TTC549 (cell line): ENCODE measurements around the gene KRTAP10-5.
"Not testable (repeated sequence)": the region's sequence is repeated elsewhere in the genome, so short reads cannot be mapped to it uniquely, and the experiment has no call there.

Source experiments
- FAIRE-seq: peaks from 2 replicates; lab custom pipeline; 2012; peaks lifted over from hg19 to GRCh38; lab: Jason Lieb, UNC

Gene KRTAP10-5

DNA sequence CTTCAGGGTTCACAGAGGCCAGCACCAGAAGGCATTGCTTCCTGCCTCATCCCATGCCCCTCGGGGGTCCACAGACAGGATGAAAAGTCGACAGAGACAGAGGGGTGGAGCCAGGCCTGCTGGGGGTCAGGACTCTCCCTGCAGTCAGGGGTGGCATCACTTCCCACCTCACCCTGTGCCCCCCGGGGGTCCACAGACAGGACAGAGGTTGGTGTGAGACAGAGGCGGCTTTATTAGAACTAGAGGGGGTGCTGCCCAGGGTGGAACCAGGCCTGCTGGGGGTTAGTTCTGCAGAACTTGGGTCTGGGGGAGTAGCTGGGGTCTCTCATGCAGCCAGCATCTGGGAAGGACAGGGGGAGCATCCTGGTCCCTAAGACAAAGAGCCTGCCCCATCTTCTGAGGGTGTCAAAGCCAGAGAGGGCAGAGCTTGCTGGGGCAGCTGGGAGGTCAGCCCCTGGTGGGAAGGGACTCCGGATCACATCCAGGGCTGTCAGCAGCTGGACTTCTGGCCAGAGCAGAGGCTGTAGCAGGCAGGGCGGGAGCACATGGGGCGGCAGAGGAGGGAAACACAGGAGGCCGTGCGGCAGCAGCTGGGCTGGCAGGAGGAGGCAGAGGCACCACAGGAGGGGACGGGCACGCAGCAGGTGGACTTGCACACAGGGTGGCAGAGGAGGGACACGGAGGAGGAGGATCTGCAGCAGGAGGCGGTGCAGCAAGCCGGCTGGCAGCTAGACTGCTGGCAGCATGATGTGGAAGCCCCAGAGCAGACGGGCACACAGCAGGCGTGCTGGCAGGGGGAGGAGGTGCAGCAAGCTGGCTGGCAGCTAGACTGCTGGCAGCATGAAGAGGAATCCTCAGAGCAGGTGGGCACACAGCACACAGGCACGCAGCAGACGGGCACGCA lies 10.7 kb upstream of the KRTAP10-5 start:
- FAIRE-seq: not testable (repeated sequence)

DNA sequence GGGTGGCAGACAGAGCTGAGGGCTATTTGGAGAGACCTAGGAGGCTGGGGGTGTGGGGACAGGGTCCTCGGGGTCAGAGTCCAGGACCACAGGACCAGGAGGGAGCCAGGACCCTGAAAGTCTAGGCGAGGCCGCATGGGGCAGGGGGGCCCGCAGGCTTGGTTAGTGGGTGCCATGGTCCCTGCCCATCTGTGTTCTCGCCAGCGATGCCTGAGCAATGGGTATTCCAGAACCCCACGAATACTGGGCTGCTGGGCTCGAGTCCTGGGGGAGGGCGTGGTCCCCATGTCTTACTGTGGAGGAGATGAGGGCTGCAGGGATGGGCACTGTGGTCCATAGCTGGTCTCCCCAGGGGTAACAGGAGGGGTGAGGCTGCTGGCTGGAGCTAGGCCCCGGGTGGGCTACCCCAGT lies 9.9 kb upstream of the KRTAP10-5 start:
- no peak for FAIRE-seq

DNA sequence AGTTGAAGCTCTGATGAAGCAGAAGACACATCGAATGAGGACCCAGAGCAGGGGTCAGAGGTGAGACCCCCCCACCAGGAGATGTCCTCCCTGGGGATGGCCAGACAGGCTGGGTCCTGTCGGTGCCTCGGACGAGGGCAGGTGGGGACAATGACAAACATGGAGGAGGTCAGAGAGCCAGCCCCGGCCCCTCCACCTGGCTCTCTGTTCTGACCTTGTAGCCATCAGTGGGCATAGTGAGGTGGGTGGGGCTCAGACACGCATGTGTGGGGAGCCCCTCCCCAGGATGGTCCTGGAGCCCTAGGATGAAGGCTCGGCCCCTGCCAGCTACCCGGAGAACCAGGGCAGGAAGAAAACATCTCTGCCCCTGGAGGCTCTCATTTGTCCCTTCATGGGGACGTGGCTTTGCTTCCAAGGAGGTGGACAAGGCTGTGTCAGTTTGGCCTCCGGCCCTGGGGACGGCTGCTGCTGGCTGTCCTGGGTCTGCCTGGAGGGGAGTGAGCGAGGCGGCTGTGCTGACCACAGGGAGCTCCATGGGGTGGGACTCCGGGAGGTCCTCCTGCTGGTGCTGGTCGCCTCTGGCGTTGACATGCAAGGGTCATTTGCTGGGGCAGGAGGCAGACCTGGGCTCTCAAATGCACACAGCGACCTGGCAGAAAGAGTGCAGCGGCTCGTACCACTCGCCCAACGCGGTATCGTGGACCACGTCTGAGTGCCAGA lies 9.3 kb upstream of the KRTAP10-5 start:
- FAIRE-seq: no peak

DNA sequence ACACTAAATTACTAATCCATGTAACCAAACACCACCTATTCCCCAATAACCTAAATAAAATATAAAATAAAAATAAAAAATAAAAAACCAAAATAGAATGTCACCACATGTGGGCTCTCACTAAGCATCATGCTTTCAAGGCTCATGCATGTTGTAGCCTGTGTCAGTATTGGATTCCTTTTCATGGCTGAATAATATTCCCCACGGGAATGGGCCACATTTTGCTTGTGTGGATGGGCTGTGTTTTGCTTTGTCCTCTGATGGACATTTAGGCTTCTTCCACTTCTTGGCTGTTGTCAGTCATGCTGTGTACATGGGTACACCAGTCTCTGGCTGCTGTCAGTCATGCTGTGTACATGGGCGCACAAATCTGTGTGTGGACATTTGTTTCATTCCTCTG lies 8.7 kb upstream of the KRTAP10-5 start:
- FAIRE-seq: no peak

DNA sequence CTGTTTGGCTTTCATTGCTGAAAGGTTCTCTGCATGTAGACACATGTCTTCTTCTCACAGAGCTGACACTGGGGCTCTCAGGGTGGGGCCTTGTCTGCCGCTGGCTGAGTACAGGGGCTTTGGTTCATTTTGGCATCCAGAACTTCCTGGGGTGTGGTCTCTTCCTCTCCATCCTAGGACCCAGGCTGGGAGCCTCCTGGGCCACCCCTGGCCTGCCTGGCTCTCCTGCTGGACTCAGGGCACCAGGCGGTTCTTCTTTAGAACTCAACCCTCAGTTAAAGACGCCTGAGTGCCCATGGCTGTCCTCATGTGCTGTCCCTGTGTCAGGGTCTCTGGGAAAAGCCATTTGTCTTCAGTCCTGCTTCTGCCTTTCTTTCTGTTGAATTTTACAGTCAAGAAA lies 5.5 kb upstream of the KRTAP10-5 start:
- FAIRE-seq: no peak

DNA sequence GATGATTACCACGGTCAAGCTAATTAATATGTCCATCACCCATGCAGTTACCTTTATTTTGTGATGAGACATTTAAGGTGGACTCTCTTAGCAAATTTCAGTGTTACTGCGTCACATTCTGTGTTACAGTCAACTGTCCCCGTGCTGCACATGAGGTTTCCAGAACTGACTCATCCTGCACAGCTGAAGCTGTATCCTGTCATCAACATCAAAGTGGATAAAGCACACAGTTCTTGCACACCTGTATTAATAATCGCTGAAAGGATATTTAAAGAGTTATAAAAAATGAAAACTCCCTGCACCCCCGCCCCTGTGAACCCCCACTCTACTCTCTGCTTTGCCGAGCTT lies 3.4 kb upstream of the KRTAP10-5 start:
- no peak for FAIRE-seq

DNA sequence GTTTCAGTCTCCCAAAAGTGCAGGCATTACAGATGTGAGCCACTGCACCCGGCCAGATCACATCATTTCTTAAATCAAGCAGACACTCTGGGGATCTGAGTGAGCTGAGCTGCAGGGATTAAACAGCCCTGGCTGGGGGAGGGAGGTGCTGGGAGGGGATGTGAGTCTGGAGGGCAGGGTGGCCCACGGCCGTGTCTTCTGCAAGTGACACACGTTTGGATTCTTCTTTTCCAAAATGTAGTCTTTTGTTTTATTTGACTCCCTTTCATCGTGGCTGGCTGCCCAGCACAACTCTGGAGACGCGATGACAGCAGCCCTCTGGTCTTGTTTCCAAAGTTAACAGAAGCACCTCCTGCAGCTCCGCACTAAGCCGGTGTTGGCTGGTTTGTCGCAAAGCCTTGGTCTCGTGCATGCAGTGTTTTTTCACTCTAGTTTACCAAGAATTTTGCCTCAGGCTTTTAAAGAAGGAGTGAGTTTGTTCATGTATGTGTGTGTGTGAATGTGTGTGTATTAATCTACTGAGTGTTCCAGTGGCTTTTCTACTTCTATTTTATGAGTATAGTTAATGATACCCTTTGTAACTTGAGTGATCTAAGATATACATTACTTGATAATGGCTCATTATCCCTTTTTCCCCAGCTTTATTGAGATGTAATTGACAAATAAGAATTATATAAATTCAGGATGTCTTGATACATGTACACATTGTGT lies 2.8 kb upstream of the KRTAP10-5 start:
- FAIRE-seq: no peak

DNA sequence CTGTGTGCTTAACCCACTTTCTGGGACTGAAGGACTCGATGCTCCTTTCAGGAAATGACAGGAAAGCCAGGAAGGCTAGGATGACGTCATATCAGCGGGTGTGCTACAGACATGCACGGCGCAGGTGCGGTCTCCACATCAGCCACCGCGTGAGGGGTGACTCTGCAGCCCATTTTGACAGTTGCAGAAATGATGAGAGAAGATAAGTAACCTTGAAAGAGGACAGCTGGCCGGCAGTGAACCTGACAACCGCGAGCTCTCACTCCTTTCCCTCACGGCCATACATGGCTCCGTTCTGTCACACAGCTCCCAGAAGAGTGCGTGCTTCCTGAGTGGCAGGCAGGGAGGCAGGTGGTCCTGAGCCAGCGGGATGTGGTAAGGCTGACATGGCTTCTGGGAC lies 1.7 kb upstream of the KRTAP10-5 start:
- FAIRE-seq: no peak

DNA sequence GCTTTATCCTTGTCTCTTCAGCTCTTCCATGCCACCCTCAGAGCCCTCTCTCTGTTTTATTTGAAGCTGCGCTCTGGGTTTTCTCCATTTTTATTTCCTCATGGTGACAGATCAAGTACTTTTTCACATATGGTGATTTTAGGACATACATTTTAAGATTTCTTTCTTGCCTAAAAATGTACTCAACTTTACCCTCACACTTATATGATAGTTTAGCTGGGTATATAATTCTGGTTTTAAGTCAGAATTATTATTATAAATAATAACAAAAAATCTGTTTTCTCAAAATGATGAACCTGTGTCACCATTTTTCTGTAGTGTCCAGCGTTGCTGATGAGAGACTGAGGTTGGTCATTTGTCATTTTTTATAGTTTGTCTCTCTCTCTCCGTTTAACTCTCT lies 754 bp upstream of the KRTAP10-5 start:
- no peak for FAIRE-seq

DNA sequence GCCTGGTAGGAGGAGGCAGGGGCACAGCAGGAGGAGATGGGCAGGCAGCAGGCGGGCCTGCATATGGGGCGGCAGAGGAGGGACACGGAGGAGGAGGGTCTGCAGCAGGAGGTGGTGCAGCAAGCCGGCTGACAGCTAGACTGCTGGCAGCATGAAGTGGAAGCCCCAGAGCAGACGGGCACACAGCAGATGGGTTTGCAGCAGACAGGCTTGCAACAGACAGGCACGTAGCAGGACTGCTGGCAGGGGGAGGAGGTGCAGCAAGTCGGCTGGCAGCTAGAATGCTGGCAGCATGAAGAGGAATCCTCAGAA lies 615 bp downstream of the KRTAP10-5 start:
- no peak for FAIRE-seq

DNA sequence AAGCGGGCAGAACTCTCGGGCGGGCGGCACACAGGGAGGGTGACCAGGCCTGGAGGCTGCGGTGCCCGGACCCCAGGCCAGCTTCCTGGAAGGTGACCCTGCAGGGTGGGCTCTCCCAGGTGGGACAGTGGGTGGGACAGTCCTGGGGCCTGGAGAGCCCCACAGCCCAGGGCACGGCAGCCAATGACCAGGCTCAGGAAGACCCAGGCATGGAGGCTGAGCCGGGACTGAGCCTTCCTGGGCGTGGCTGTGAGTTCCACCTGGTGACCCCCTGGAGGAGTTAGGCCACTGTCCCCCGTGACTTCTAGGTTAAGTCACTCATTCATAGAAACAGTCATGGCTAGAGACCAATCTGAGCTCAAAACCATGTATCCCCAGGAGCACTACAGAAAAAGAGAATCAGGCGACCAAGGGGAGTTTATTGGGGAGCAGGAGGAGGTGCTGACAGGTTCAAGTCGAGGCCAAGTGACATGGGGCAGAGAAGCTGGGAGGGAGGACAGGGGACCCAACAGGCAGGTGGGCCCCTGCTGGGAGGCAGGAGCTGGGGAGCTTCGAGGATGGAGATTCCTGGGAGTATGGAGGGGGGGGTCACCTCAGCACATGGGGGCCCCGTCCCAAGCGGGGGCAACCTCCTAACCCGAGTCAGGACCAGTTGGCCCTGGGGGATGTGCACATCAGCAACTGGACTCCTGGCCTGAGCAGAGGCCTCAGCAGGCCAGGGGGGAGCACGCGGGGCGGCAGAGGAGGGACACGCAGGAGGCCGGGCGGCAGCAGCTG lies 1.2 kb downstream of the KRTAP10-5 start:
- no peak for FAIRE-seq

DNA sequence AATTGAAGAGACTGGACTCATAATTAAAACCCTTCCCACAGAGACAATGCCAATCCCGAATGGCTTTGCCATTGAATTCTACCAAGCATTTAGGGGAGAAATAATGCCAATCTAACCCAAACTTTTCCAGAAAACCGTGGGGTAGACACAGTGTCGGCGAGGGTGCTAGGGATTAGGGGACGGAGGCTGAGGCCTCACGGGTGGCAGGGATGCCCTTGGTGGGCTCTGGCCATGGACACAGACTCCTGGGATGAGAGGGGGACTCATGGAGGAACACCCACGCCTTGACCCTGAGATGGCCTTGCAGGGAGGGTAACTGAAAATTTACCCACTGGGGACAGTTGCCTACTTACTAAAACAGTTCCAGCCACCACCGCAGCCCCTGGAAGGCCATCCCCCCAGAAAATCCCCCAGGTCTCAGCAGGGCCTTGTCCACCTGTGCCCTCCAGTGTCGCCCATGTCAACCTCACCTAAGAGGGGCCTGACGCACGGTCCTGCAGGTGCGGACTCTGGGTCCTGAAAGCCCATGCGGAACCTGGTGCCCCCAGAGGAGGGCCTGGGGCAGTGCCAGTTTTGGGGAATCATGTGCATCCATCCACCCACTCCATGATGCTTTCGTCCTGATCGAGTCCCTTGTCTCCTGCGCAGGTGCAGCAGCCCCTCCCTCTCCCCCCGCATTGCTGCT lies 1.9 kb downstream of the KRTAP10-5 start:
- FAIRE-seq: no peak

DNA sequence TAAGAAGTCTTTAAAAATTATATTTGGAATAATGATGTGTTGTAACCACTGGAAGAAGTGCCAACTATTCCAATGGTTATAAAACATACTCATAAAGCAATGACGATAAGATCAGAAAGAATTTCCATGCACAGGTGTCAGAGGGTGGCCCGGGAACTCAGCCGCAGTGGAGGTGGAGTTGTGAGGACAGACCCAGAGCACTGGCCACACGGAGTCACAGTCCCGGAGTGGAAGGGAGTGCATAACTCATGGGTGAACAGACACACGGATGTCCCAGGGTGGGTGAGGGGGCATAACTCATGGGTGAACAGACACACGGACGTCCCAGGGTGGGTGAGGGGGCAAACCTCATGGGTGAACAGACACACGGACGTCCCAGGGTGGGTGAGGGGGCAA lies 4.4 kb downstream of the KRTAP10-5 start:
- no peak for FAIRE-seq

DNA sequence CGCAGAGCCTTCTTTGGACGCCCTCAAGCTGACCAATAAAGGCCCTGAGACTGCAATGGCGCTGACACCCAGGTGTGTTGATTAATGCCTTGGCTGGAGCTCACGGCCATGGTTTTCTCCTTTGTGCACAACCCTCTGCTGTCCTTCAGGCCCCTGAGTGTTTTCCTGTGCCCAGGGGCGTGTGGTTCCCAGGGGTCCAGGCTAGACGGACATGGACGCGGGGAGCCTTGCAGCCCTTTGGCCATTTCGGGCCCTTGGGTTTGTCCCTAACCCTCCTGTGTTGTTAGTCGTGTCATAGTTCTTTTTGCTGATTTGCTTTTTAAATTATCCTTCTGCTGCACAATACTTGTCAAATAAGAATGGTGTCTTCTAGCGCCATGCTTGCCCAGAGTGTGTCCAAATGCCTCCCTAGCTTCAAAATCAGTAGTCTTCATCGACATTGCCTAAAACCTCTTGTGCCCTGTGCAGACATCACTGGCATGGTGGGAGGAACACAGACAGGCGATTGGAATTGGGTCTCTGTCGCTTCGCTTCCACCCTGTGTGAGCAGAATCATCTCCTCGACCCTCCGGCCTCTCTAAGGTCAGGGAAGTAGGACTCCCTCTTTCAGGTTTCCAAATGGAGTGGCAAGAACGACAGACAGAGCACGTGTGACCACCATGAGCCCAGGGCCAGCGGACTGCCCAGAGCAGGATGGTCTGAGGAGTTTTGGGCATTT lies 4.9 kb downstream of the KRTAP10-5 start:
- no peak for FAIRE-seq

DNA sequence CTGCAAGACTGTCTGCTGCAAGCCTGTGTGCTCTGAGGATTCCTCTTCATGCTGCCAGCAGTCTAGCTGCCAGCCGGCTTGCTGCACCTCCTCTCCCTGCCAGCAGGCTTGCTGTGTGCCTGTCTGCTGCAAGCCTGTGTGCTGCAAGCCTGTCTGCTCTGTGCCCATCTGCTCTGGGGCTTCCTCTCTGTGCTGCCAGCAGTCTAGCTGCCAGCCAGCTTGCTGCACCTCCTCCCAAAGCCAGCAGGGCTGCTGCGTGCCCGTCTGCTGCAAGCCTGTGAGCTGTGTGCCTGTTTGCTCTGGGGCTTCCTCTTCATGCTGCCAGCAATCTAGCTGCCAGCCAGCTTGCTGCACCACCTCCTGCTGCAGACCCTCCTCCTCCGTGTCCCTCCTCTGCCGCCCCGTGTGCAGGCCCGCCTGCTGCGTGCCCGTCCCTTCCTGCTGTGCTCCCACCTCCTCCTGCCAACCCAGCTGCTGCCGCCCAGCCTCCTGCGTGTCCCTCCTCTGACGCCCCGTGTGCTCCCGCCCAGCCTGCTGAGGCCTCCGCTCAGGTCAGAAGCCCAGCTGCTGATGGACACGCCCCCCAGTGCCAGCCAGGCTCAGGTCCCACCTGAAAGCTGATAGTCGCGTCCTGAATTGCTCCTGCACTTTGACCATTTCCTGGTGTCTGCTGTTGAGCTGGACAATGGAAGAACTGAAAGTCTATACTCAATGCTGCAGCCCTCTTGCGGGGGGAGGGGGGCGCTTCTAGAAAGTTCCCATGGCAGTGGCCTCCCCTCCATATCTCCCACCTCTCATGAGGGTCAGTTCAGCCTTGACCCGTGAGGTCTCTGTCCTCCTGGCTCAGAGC lies 5.7 kb downstream of the KRTAP10-5 start:
- FAIRE-seq: no peak

DNA sequence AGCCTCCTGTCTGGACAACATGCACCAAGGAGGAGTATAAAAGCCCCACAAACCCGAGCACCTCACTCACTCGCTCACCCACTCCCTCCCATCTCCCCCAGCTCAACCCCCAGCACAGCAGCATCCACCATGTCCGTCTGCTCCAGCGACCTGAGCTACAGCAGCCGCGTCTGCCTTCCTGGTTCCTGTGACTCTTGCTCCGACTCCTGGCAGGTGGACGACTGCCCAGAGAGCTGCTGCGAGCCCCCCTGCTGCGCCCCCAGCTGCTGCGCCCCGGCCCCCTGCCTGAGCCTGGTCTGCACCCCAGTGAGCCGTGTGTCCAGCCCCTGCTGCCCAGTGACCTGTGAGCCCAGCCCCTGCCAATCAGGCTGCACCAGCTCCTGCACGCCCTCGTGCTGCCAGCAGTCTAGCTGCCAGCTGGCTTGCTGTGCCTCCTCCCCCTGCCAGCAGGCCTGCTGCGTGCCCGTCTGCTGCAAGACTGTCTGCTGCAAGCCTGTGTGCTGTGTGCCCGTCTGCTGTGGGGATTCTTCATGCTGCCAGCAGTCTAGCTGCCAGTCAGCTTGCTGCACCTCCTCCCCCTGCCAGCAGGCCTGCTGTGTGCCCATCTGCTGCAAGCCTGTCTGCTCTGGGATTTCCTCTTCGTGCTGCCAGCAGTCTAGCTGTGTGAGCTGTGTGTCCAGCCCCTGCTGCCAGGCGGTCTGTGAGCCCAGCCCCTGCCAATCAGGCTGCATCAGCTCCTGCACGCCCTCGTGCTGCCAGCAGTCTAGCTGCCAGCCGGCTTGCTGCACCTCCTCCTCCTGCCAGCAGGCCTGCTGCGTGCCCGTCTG lies 6.6 kb downstream of the KRTAP10-5 start, which contains the start of gene KRTAP10-4:
Gene KRTAP10-4 (plus strand): TSS at position 100 of the 827 bp plus-strand sequence. CDS start 30 bp downstream, at position 130.
- not testable (repeated sequence) for FAIRE-seq

DNA sequence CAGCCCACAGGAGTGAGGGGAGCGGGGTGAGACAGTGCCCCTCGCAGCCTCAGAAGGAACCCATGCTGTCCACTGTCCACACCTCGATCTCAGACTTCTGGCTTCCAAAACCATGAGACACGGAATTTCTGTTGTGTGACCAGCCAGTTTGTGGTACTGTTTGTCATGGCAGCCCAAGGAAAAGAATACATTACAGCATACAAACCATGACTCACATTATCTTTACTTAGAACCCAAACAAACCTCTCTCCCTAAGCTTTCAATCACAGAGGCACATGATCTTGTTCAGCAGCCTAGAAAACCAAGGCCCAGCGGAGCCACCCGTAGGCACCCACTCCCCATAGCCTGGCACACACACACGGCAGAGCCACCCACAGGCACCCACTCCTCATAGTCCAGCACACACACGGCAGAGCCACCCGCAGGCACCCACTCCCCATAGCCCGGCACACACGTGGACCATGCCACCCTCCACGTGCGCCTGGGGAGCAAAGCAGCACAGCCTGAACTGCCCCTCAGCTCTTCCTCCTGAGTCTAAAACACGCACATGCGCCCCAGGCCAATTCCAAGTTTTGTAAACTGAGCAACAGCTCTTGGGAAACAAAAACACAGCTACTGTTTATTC lies 7.3 kb downstream of the KRTAP10-5 start:
- no peak for FAIRE-seq
